ENCODE results near the gene SLC15A3.

- TF ChIP-seq CTCF (conservative IDR thresholded peaks at IDR 0.05; ENCODE audit: low read length) (no peak), EZH2phosphoT487 (IDR thresholded peaks at IDR 0.05; ENCODE audit: borderline replicate concordance, low read depth, low read length) (no peak)
Observed at GRCh38 chr11:60959431-60959830, 7.5 kb upstream of the SLC15A3 start.

Measured in OCI-LY7 (cell line).